HG02571 (cell line): Measurements from ENCODE around the gene CYP3A5.
"Not testable (repeated sequence)": the region's sequence is repeated elsewhere in the genome, so short reads cannot be mapped to it uniquely, and the experiment has no call there.

Experiments
- ATAC-seq: cut with Tn5 transposase; IDR thresholded peaks from one replicate; pipeline ENCODE4 v1.9.1; 2021; ENCODE audit warnings: mild to moderate bottlenecking, moderate library complexity; ENCODE audit not compliant: unreplicated experiment

Gene CYP3A5

DNA sequence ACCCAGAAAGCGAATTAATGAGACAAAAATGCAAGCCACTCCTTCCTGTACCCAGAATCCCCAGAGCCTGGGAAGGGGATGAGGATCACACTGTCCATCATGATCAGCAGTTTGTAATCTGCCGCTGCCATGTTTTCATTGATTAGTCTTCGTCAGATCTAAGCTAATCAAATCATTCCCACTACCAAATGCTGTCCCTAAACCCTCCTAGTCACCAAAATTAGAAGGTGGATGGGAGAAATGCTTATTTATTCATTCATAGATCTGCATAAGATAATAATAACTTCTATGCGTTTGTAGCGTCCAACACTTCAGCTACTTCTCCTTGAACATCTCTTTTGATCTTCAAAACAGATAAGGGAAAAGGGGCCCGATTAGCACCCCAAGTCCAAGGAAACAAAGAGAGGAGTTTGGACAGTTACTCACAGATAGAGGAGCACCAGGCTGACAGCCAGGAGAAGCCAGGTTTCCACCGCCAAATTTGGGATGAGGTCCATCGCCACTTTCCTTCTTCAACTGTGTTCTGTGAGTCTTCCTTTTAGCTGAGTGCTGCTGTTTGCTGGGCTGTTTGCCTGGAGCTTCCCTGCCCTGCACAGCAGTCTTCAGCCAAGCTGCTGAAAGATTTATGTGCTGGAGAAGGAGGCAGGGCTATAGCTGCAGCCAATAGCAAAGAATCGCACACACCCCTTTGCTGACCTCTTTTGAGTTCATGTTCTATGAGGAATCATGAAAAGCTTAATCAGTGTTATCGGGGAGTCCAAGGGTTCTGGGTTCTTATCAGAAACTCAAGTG, at the start of gene CYP3A5:
Gene CYP3A5, minus strand, starts transcription at position 597 of the 792 bp plus-strand sequence. Its CDS starts 100 bp downstream, at position 497.
- ATAC-seq: no peak

DNA sequence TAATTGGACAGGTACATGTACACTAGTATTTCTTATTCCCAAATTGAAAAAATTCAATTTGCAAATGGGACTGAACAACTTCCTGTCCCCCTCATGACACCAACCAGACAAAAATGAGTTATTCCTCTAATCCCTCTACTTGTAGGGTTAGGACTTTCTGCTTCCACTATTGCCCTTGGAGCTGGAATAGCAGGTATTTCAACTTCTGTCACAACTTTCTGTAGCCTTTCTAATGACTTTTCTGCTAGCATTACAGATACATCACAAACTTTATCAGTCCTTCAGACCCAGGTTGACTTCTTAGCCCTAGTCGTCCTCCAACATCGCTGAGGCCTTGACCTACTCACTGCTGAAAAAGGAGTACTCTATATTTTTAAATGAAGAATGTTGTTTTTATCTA, 48.8 kb upstream of the CYP3A5 start:
- ATAC-seq: no peak

DNA sequence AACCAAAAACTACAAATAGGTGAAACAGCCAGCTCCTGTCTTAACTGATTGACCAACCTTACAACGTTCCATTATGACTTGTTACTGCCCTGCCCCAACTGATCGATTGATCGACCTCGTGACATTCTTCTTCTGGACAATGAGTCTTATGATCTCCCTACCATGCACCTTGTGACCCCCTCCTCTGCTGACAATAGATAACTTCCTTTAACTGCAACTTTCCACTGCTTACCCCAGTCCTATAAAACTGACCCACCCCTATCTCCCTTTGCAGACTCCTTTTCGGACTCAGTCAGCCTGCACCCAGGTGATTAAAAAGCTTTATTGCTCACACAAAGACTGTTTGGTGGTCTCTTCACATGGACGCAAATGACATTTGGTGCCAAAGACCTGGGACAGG, 43.4 kb upstream of the CYP3A5 start:
- not testable (repeated sequence) for ATAC-seq

DNA sequence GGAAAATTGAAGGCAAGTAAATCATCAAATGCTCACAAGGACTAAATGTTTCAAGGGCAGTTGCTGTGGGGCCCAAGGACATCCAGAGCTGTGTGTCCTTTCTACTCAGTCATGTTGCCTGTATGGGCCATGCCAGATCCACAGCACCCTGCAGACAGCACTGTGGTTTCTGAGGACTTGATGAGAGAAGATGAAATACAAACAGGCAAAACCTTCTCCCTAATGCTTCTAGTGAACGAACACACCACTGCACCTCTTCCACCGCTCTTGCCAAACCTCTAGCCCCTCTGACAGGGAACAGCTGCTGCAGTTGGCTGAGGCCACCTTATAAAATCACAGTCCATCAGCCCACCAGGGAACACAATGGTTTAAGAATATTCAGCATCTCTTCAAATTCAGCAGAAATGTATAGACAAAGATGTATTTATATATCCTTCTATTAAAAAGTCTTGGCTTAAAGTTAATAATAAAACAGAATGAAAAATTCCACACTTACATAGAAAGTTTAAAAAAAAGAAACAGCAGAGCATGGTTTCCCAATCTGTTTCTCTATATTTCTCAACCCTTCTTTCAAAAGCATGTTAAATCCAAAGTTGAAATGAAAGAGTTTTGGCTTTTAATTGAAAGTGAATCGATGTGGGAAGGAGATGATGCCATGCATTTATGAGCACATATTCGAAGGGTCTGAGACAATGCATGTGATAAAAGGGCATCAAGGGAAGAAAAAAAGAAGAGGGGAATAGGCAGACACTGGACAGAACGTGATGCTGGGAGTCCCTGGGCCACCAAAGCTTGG, 41.2 kb upstream of the CYP3A5 start:
- no peak for ATAC-seq

DNA sequence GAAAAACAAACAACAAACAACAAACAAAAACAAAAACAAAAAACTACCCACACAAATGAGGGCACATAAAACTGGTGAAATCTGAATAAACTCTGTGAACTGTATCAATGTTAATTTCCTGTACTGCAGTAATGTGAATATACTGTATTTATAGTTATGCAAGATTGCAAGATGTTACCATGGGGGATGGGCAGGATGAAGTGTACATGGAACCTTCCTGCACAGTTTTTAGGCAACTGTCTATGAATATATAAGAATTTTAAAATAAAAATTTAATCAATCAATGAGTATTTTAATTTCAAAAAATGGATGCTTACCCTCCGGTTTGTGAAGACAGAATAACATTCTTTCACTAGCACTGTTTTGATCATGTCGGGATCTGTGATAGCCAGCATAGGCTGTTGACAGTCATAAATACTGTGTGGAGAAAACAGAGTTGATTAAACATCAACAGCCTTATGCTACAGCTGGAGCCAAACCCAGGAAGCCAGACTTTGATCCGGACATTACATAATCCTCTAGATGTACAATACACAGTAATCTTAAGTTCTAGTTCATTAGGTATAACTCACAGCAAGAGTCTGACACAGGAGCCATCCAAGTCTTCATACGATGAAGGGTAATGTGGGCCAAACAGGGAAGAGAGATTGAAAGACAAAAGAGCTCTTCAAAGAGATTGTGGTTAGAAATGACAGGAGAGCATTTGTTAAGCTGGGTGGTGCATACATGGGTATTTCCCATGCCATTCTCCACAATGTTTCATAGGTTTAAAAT, 40.4 kb upstream of the CYP3A5 start:
- no peak for ATAC-seq

DNA sequence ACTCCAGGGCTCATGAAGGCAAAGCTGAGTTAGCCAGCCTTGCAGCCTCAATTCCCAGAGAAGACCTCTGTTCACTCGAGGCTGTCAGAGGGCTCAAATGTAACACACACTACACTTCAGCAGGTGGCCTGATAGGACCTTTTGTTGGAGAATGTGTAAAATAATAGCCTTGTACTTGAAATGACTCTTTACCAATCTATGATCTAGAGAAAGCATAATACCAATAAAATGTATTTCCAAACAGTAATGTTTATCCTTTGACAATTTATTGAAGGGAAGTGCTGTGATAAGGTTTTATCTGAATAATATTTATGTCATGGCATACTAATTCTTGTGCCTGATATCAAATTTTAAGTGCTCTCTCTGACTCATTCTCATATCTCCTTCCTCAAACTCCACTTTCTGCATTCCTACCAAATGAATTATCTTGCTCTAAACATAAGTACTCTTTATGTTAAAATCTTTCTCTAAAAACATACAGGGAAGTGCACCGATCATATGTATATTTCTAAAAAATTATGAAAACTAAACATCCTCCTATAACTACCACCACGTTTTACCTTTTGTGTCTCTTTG, 34.3 kb upstream of the CYP3A5 start:
- no peak for ATAC-seq

DNA sequence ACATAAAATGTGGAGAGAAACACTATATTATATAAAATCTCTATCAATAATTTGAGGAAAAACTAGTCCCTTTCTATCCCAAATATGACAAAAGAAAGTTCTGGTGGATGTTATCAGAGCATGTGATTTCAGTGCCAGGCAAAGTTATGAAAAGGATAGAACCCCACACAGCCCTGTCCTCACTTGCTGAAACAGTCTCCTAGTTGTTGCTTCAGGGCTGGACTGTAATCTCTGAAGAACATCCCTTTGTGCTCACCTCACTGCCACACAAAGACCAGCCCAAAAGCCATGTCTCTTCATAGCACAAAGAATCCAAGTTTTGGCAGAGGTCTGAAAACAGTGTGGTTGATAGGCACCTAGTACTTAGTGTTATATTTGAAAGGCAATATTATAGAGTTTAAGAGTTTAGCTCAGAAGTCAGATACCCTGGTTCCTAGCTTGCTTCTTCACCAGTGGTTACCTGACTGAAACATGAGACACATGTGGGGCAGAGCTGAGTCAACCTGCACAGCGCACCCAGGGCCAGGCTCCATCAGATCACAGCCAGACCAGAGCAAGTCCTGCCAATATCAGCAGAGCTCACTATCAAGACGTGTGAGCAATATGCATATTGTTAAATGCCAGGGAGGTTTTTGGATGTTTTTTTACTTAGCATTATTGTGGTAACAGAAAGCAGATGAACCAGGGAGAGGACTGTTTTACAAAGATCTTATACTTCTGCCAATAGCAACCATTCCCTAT, 30.2 kb upstream of the CYP3A5 start:
- ATAC-seq: no peak

DNA sequence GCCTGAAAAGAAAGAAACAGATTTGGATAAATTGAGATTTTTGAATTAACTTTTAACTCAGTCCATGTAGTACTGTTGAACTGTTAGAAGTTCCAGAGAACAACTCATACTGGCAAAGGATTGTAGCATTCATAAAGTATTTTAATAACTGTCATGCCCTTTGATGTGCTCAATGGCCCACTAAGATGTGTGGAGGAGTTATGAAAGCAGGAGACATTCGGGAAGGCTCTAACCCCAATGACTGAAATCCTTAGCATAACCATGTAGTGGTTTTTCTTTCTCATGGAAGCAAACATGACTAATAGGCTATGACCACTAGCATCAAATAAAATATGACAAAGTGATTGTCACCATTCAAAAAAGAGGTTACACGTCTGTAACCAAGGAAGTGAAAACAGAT, 29.5 kb upstream of the CYP3A5 start:
- ATAC-seq: no peak

DNA sequence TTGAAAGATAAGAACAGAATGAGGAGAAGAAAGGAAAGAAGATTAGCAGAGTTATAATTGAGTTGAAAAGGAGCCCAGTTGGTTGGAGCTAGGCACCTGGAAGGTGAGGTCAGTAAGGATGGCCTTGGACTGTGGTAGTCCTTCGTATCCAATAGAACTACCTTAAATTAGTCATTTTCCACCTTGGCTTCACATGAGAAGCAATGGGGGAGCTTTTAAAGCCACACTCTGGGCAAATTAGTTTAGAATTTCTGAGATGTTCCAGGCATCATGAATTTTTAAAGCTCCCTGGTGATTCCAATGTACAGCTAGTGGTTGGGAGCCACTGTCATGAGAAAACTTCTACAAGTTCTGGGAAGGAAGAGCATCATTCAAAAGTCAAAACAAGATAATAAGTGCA, 27.3 kb upstream of the CYP3A5 start:
- no peak for ATAC-seq

DNA sequence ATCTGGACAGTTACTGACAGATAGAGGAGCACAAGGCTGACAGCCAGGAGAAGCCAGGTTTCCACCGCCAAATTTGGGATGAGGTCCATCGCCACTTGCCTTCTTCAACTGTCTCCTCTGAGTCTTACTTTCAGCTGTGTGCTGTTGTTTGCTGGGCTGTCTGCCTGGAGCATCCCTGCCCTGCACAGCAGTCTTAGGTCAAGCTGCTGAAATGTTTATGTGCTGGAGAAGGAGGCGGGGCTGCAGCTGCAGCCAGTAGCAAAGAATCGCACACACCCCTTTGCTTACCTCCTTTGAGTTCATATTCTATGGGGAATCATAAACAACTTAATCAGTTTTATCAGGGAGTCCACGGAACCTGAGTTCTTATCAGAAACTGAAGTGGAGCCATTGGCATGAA, 20.1 kb upstream of the CYP3A5 start:
- no peak for ATAC-seq

DNA sequence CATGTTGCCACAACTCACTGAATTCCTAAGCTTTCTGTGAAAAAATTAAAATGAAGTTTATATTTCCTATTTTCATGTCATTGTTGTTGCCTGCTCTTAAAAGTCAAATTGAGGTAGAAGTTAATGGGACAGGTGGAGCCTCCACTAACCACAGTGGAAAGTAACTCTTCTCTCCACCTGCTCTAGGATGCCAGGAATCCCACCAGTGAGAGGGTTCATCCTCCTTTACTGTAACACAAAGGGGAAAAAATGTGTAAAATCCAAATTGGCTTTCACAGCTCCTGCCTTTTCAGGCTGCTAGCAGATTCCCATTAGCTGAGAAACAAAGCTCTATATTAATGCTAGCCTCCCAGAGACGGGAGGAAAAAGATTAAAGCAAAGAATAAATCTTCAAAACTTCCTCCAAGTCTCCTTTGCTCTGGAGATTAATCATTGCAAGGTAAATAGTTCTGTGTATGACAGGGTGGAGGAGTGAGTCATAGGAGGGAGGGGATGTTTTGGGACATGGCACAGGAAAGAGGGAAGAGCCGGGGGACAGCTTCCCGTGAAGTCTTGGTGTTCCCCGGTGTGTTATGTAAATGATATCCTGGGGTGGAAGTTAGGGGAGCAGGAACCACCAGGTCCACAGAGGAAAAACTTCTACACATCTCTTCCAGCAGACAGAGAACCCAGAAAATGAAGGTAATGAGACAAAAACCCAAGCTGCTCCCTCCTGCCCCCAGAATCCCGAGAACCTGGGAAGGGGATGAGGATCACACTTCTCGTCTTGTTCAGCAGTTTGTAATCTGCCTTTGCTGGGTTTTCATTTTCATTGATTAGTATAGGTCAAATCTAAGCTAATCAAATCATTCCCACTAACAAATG, 19.3 kb upstream of the CYP3A5 start:
- ATAC-seq: not testable (repeated sequence)

DNA sequence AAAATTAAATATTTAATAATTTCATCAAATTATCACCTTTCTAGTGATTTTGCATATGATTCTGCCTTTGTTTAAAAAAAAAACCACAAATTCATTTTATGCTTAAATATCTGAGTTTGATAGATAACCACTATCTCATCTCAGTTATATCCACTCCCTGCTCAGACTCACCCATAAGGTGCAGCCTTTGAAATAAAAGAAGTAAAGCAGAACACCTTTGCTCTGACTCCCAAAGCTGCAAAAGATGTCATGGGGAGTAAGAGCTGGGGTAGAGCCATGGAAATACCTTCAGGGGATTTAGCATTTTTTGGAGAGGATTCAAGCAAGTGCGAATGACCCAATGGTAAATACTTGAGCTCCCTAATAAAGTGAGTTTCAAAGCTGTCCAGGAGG, 15.1 kb upstream of the CYP3A5 start:
- no peak for ATAC-seq

DNA sequence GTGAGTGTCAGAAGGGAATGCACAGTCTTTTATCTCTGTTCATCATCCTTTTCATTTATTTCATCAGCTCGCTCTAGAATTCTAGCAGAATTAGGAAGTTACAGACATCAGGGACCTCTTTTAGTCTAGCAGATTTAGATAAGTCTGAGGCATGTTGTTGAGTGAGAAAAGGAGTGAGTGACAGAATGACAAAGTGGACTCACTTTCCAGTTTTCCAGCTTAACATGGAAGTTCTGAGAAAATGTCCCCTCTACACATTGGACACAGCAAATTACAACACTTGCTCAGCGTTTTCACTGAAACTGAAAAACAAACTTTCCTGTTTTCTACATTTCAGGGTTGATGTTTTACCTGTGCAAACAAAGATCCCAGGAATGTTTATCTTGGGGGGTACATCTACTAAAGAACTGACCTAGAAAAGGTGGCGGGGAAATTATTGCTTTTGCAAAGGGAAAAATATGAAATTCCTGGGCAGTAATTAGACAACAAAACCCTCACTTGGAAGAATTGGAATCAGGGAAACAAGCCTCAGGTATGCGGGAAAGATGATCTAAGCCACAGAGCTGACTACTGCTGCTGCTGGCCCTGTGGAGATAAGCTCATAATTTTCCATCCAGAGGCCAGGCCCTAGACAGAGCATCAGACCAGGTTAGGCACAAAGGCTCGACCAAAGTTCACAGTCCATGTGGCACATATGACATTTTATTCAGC, 14.6 kb upstream of the CYP3A5 start:
- ATAC-seq: no peak

DNA sequence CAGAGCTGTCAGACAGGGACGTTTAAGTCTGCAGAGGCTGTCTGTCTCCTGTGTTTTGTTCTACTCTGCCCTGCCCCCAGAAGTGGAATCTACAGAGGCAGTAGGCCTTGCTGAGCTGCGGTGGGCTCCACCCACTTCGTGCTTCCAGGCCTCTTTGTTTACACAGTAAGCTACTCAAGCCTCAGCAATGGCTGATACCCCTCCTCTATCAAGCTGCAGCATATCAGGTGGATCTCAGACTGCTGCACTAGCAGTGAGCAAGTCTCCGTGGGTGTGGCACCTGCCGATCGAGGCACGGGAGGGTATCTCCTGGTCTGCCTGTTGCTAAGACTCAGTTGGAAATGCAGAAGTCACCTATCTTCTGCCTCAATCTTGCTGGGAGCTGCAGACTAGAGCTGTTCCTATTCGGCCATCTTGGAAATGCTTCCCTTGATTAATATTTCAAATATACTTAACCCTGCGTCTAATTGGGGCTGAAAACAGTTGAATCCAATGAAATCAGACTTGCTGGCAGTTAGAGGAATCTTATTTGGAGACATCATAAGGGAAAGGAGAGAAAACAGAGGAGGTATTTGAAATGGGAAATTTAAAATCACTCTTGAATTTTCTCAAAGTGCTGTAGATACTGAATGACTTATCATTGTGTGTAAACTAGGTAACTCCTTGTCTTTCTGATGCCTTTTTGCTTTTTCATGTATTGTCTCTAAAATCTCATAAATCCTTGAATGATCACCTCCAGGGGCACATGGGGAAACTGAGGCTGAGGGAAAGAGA, 13.8 kb upstream of the CYP3A5 start:
- ATAC-seq: no peak

DNA sequence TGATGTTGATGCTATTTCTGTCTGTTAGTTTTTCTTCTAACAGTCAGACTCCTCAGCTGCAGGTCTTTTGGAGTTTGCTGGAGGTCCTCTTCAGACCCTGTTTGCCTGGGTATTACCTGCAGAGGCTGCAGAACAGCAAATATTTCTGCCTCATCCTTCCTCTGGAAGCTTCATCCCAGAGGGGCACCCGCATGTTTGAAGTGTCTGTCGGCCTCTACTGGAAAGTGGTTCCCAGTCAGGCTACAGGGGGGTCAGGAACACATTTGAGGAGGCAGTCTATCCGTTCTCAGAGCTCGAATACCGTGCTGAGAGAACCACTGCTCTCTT, 13.3 kb upstream of the CYP3A5 start:
- ATAC-seq: no peak

DNA sequence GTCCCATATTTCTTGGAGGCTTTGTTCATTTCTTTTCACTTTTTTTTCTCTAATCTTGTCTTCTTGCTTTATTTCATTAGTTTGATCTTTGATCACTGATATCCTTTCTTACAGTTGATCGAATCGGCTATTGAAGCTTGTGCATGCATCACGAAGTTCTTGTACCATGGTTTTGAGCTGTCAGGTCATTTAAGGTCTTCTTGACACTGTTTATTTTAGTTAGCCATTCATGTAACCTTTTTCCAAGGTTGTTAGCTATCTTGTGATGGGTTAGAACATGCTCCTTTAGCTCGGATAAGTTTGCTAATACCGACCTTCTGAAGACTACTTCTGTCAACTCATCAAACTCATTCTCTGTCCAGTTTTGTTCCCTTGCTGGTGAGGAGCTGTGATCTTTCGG, 12.8 kb upstream of the CYP3A5 start:
- ATAC-seq: not testable (repeated sequence)

DNA sequence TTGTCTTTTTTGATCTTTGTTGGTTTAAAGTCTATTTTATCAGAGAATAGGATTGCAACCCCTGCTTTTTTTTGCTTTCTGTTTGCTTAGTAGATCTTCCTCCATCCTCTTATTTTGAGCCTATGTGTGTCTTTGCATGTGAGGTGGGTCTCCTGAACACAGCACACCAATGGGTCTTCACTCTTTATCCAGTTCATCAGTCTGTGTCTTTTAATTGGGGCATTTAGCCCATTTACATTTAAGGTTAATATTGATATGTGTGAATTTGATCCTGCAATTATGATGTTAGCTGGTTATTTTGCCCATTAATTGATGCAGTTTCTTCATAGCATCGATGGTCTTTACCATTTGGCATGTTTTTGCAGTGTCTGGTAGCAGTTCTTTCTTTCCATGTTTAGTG, 11.9 kb upstream of the CYP3A5 start:
- ATAC-seq: not testable (repeated sequence)

DNA sequence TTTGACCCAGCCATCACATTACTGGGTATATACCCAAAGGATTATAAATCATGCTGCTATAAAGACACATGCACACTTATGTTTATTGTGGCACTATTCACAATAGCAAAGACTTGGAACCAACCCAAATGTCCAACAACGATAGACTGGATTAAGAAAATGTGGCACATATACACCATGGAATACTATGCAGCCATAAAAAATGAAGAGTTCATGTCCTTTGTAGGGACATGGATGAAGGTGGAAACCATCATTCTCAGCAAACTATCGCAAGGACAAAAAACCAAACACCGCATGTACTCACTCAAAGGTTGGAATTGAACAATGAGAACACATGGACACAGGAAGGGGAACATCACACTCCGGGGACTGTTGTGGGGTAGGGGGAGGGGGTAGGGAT, 11.1 kb upstream of the CYP3A5 start:
- not testable (repeated sequence) for ATAC-seq
